Adrenal gland (tissue), 12 donors: ENCODE data around the gene VWA3B. TPM values are rescaled to one million over a fixed set of nuclear protein-coding genes. Genes with fewer than 3 reads are reported as not detected.
A peak's percentile ranks its signal among the peaks of the same experiment; 100 is the strongest.

Experiments used
- DNase-seq, 7 donors: peaks; one replicate each; pipeline ENCODE4 v3.0.0-alpha.2; 2019 to 2020
- H3K27ac ChIP-seq, 5 donors: fragments of 200-600 bp; sonication (generic) in 4 of 5; 1 replicate in 3 of 5; 2 replicates in 2 of 5; pipeline versions ENCODE4 v1.5.1 to v1.8.0; 2016 to 2020; ENCODE audit warnings: mild to moderate bottlenecking in 1 of 5
- H3K27me3 ChIP-seq: fragments of 200-600 bp; 2 replicates; pipeline ENCODE4 v1.8.0; 2021
- H3K36me3 ChIP-seq, 2 donors: fragments of 200-600 bp; replicated peaks in 1 of 2; 1 replicate in 1 of 2; 2 replicates in 1 of 2; pipeline versions ENCODE4 v1.5.1 to v1.8.0; 2018 to 2022
- H3K4me1 ChIP-seq, 2 donors: fragments of 200-600 bp; replicated peaks in 1 of 2; 1 replicate in 1 of 2; 2 replicates in 1 of 2; pipeline versions ENCODE4 v1.5.1 to v1.8.0; 2018 to 2021
- H3K4me3 ChIP-seq, 4 donors: fragments of 200-600 bp; sonication (generic) in 3 of 4; one replicate each; pipeline ENCODE4 v1.5.1; 2016 to 2018
- H3K9me3 ChIP-seq, 3 donors: fragments of 200-600 bp; sonication (generic) in 1 of 3; replicated peaks in 1 of 3; 1 replicate in 2 of 3; 2 replicates in 1 of 3; pipeline versions ENCODE4 v1.5.1 to v1.8.0; 2016 to 2021
- POLR2A ChIP-seq, 2 donors: fragments of 450-650 bp; IDR thresholded peaks; one replicate each; pipeline ENCODE4 v1.6.1; 2017; ENCODE audit warnings: antibody characterized with exemption in 2 of 2, mild to moderate bottlenecking in 2 of 2, moderate library complexity in 1 of 2
- WGBS, 4 donors: extraction: QIAGEN DNeasy Blood & Tissue Kit in 2 of 4; methylation state at CpG; one replicate each; pipeline versions ENCODE4 v1.1.5 to v1.1.7; 2013 to 2017; 5-methylcytosine and 5-hydroxymethylcytosine counted together
- intact Hi-C, 2 donors: fragments of 100-400 bp; cut with DNase I; formaldehyde crosslinking; loops; one replicate each; pipeline versions ENCODE4 v1.14.1 to v1.15.0; 2022 to 2023
- polyA plus RNA-seq, 3 donors: library from polyadenylated mRNA; stranded (reverse); fragments of 200-250 nt in 2 of 3; fragments of 350-450 nt in 1 of 3; fragmentation: Illumina TruSeq in 1 of 3; extraction: RNeasy Lipid Tissue Mini Kit (QIAGEN cat#74804) in 1 of 3; gene quantifications; one replicate each; pipeline ENCODE4 v1.2.3, GENCODE V29; 2013 to 2014
- total RNA-seq, 9 donors: library from RNA; depleted of rRNA in 4 of 9; stranded (reverse); fragments of >200 nt in 4 of 9; fragments of 120-200 nt in 1 of 9; fragmentation: NEBNext Ultra II Directional in 1 of 9; extraction: Animal tissue kit (Norgen Biotek cat#: 25700) in 1 of 9; gene quantifications; one replicate each; pipeline versions ENCODE4 v1.1.0 to v1.2.4, GENCODE V29; 2013 to 2023
- TF ChIP-seq, protein P1 (sequence below), 6 experiments: fragments of 450-650 bp in 4 of 6; fragments of 200-600 bp in 2 of 6; sonication (generic) in 1 of 6; IDR thresholded peaks; 1 replicate in 5 of 6; 2 replicates in 1 of 6; pipeline versions ENCODE4 v1.5.1 to v1.8.0; 2016 to 2021; ENCODE audit warnings: antibody characterized with exemption in 6 of 6, mild to moderate bottlenecking in 2 of 6, moderate library complexity in 1 of 6
- donor health status: healthy with polysubstance abuse.
- donor health status: Bipolar disorder and iron deficiency.
- donor health status: DM: yes; HTN: yes; CAD: no.
- donor health status: DM: no; HTN: no; CAD: no.
- donor health status: DM: no; HTN: no; CAD: no.
- donor health status: DM: yes; HTN: yes; CAD: no.

VWA3B gene
- total and polyA plus RNA-seq, 12 donors: 0.07 to 0.33 (median 0.17) TPM; not detected in 8

DNA sequence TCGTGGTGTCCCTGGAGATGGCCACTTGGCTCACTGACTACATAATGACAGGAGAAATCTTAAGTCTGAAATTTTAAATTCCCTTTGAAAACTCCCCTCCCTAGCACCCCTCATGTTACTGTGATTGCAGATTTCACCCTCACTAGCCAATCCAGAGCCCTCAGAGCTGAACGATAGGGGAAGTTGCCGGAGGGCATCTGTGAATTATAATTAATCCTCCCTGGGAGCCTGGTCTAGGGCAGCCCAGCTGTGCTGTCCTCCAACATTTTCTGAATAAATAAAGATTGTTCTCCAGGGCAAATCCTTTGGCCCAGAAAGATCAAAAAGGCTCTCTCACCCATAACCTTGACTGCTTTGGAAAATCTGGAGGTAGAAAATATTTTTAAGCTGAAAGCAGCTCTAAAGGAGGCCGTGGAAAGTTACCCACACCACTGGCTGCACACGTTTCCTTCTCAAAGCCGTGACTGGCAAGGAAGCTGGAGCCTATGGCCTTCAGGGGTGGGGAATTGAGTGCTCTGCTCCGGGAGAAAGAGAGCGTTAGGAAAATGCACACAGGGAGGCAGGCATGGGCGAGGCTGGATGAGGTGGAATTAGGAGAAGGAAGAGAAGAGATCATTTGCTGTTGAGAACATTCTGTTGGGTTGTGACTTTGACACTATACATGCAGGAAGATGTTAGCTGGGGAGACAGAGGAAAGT lies 190.3 kb downstream of the VWA3B start:
- H3K27ac ChIP-seq: peak overlapping the region in 1 of 5 donors; percentile 65
- no peaks in the 10 kb centered on the region for H3K9me3 ChIP-seq
- H3K4me1 ChIP-seq: no peaks in the 10 kb centered on the region
- H3K27me3 ChIP-seq: no peaks in the 10 kb centered on the region
- peak; percentile 27 to 60 (median 40) for DNase-seq
- TF ChIP-seq, protein P1, sequence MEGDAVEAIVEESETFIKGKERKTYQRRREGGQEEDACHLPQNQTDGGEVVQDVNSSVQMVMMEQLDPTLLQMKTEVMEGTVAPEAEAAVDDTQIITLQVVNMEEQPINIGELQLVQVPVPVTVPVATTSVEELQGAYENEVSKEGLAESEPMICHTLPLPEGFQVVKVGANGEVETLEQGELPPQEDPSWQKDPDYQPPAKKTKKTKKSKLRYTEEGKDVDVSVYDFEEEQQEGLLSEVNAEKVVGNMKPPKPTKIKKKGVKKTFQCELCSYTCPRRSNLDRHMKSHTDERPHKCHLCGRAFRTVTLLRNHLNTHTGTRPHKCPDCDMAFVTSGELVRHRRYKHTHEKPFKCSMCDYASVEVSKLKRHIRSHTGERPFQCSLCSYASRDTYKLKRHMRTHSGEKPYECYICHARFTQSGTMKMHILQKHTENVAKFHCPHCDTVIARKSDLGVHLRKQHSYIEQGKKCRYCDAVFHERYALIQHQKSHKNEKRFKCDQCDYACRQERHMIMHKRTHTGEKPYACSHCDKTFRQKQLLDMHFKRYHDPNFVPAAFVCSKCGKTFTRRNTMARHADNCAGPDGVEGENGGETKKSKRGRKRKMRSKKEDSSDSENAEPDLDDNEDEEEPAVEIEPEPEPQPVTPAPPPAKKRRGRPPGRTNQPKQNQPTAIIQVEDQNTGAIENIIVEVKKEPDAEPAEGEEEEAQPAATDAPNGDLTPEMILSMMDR (IDR thresholded peaks at IDR 0.05): no peak
- H3K4me3 ChIP-seq: no peak overlapping the region
- no peaks in the 10 kb centered on the region for H3K36me3 ChIP-seq
- 32 to 47% (median 37%) methylated on average over 9 of the region's 9 CpGs for WGBS, 4 donors
- intact Hi-C loops: no loop called here

DNA sequence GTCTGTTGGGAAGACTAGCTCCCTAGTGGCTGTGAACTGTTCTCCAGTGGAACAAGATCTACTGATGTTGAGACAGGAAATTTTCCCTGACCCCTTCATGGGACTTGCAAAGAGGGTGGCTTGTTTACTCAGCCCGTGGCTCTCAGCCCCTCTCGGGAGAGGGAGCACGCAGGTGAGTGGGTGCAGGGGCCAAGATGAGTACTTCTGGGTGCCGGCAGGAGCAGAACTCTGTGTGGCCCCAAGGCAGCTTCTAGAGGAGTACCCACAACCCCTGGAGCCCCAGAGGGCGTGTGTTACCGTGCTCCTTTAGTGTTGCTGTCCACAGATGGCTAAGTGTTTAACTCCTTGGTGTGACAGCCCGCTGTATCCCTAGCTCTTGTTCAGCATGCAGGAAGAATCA lies 191.1 kb downstream of the VWA3B start:
- intact Hi-C loops: no loop called here
- H3K27ac ChIP-seq: peak overlapping the region in 1 of 5 donors; percentile 65
- TF ChIP-seq, protein P1 (IDR thresholded peaks at IDR 0.05): no peak
- no peak for TF ChIP-seq POLR2A (IDR thresholded peaks at IDR 0.05)
- H3K27me3 ChIP-seq: no peaks in the 10 kb centered on the region
- H3K4me3 ChIP-seq: no peak overlapping the region
- DNase-seq: no peak
- WGBS, 4 donors: 90 to 96% (median 95%) methylated on average over 7 of the region's 7 CpGs
- no peaks in the 10 kb centered on the region for H3K4me1 ChIP-seq
- no peaks in the 10 kb centered on the region for H3K36me3 ChIP-seq
- no peaks in the 10 kb centered on the region for H3K9me3 ChIP-seq

DNA sequence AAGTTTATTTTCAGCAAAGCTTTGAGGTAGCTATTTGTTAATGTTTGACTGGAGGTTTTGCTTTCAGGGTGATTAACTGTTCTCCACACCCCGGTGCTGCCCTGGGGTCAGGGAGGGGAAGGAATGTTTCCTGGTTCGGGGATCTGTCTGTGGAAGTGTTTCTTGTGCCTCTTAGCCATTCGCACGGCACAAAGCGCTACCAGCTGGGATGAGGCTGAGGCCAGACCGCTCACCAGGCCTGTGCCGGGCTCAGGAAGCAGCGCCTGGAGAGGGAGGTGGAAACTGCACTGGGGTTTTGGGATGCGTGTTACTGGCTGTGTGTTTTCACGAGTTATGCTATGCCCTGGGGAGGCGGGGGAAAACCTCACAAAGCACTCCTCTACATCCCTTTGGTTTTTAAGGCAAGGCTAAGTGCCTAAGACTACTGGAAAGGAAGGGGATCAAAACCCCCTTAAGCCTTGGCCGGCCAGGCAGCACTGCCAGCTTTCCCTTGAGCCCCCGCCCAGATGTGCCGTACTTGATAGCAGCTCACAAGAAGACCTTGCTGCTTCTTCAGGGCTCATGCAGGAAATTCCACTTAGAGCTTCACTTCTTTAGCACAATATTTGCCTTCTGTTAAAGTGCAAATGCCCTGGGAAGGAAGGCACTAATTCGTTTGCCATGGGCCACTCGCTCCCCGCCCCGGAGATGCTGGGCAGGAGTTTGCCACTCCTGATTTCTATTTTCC lies 193.6 kb downstream of the VWA3B start:
- intact Hi-C loops: no loop called here
- Histone ChIP-seq H3K36me3 (no peaks in the 10 kb centered on the region), H3K4me3 (no peak overlapping the region), H3K27ac (no peak overlapping the region), H3K9me3 (no peaks in the 10 kb centered on the region), H3K4me1 (no peaks in the 10 kb centered on the region), H3K27me3 (no peaks in the 10 kb centered on the region)
- no peak for TF ChIP-seq POLR2A (IDR thresholded peaks at IDR 0.05)
- TF ChIP-seq, protein P1 (IDR thresholded peaks at IDR 0.05): no peak
- 58 to 66% (median 65%) methylated on average over 17 to 18 of the region's 18 CpGs for WGBS, 4 donors
- no peak for DNase-seq

DNA sequence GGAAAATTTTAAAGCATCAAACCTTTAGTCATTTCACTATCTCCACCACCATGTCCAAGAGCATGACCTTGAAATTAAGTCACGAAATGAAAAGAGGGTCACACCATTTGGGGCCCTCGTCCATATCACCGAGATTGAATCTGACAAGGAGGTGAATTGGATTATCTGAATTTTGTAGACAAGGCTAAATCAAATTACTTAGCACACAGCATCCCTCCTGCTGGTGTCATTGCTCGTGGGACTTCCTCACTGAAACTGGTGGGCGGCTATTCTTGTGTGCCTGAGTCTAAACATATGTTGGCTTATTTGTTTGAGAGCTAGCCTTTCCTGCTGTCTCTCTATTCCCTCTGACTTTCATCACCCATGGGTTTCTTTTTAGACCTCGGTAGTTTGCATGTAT lies 194.6 kb downstream of the VWA3B start:
- TF ChIP-seq POLR2A (IDR thresholded peaks at IDR 0.05): no peak
- TF ChIP-seq, protein P1 (IDR thresholded peaks at IDR 0.05): no peak
- DNase-seq: no peak
- Histone ChIP-seq H3K36me3 (no peaks in the 10 kb centered on the region), H3K9me3 (no peaks in the 10 kb centered on the region), H3K4me1 (no peaks in the 10 kb centered on the region), H3K4me3 (no peak overlapping the region), H3K27me3 (no peaks in the 10 kb centered on the region), H3K27ac (no peak overlapping the region)
- 66 to 77% (median 69%) methylated on average over 6 of the region's 6 CpGs for WGBS, 4 donors
- intact Hi-C loops: no loop called here
